ENCODE data around the gene AGAP1. TPM values are rescaled to one million over a fixed set of nuclear protein-coding genes. Genes with fewer than 3 reads are reported as not detected.

AGAP1 gene
- total and polyA plus RNA-seq, 10 donors: 1.1 to 26.6 (median 11.3) TPM

DNA sequence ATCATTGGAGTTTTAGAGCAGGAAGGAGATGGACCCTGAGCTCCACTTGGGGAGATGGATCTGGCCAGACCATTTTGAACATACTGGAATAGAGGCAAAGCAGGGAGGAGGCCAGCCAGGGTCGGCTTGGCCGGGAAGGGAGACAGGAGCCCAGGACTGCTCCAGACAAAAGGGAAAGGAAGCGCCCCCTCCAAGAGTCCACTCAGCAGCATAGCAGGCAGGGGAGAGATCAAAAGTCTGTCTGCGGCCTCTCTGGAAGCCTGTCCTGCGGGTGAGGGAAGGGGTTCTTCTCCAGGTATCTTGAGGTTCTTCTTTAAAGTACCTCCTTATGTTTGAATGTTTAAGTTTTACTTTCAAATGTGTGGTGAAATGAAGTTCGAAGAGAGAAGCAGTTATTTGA, 548.2 kb downstream of the AGAP1 start:
- no peak overlapping the region for H3K27ac ChIP-seq
- no peaks in the 10 kb centered on the region for H3K9me3 ChIP-seq
- 84 to 90% (median 87%) methylated on average over 6 of the region's 6 CpGs for WGBS, 5 donors
- H3K27me3 ChIP-seq (replicated peaks in 1 of 7): no peaks in the 10 kb centered on the region
- no peak for DNase-seq
- TF ChIP-seq POLR2A (IDR thresholded peaks at IDR 0.05) (no peak), POLR2AphosphoS5 (IDR thresholded peaks at IDR 0.05) (no peak)
- TF ChIP-seq, protein P1, sequence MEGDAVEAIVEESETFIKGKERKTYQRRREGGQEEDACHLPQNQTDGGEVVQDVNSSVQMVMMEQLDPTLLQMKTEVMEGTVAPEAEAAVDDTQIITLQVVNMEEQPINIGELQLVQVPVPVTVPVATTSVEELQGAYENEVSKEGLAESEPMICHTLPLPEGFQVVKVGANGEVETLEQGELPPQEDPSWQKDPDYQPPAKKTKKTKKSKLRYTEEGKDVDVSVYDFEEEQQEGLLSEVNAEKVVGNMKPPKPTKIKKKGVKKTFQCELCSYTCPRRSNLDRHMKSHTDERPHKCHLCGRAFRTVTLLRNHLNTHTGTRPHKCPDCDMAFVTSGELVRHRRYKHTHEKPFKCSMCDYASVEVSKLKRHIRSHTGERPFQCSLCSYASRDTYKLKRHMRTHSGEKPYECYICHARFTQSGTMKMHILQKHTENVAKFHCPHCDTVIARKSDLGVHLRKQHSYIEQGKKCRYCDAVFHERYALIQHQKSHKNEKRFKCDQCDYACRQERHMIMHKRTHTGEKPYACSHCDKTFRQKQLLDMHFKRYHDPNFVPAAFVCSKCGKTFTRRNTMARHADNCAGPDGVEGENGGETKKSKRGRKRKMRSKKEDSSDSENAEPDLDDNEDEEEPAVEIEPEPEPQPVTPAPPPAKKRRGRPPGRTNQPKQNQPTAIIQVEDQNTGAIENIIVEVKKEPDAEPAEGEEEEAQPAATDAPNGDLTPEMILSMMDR (IDR thresholded peaks at IDR 0.05 in 8 of 11, conservative IDR thresholded peaks at IDR 0.05 in 3 of 11): no peak
- intact Hi-C loops (cut with DNase I; ENCODE audit: low total_unique reads): no loop called here
- H3K36me3 ChIP-seq: peaks cover 0 to 12% (median 0%) of the 10 kb centered on the region in 6 donors
- no peaks in the 10 kb centered on the region for H3K4me1 ChIP-seq
- H3K4me3 ChIP-seq: no peak overlapping the region

DNA sequence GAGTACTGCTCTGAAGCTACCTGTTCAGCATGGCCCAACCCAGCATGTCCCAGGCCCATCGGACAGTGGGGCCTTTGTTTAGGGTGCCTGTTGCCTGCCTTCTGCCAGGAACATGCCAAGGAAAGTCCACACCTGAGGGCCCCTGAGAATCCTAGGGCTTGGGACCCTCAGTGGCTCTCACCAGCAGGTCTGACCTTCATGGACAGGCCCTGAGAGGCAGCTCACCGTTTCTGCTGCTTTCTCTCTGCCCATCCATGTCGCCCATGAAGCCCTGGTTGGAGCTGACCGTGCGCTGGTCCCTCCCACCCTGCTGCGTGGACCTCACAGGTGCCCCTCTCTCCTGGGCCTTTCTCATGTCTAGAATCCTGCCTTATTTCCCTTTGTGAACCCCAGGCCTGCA, 550.3 kb downstream of the AGAP1 start:
- Histone ChIP-seq H3K36me3 (peaks cover 0 to 28% (median 1%) of the 10 kb centered on the region in 6 donors), H3K27me3 (replicated peaks in 1 of 7) (no peaks in the 10 kb centered on the region), H3K27ac (no peak overlapping the region), H3K4me3 (no peak overlapping the region), H3K4me1 (no peaks in the 10 kb centered on the region), H3K9me3 (no peaks in the 10 kb centered on the region)
- WGBS, 5 donors: 83 to 91% (median 90%) methylated on average over 4 to 6 of the region's 6 CpGs
- no peak for TF ChIP-seq POLR2AphosphoS5 (IDR thresholded peaks at IDR 0.05)
- no peak for TF ChIP-seq POLR2A (IDR thresholded peaks at IDR 0.05)
- TF ChIP-seq, protein P1 (IDR thresholded peaks at IDR 0.05 in 8 of 11, conservative IDR thresholded peaks at IDR 0.05 in 3 of 11): no peak
- intact Hi-C loops (cut with DNase I; ENCODE audit: low total_unique reads): no loop called here
- peak; percentile 52 for DNase-seq

DNA sequence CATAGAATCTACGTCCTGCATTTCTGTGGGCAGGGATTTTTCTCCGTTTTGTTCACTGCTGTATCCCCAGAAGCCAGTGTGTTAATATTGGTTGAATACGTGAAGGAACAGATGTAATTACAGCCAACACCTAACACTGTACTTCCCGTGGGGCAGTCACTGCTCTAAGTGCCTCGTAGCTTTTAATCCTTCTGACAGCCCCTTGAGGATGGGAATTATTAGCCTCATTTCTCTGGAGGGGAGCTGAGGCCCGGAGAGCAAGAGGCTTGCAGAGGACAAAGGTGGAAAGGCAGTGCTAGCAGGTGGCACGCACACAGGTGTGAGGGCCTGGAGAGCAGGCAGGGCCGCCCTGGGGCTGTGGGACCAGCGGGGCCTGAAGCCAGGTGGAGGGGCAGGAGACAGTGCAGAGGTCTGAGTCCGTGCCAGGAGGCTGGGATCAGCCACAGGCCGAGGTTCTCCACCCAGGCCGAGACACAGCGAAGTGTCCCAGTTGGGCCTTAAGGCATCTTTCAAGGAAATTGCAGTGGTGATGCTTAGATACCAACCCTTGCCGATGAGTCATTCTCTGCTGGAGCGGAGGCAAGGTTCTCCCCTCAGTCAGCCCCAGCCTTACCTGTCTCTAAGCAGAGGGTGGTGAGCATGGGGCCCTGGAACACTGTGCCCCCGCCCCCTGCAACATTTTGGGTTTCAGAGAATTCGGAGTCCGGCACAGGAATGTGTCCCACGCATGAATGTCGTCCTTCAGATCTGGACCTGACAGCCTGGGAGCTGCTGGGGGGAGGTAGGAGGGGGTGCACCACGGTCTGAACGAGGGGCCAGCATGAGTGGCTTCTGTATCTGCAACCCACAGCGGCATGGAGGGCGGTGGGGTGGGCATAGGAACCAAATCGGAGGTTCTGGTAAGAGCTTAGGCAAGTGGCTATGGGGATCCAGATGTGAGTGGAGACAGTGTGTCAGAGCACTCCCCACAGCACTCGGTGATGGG, 551.7 kb downstream of the AGAP1 start:
- WGBS, 5 donors: 84 to 91% (median 90%) methylated on average over 22 to 26 of the region's 26 CpGs
- Histone ChIP-seq H3K36me3 (peaks cover 0 to 29% (median 1%) of the 10 kb centered on the region in 6 donors), H3K4me1 (no peaks in the 10 kb centered on the region), H3K27me3 (replicated peaks in 1 of 7) (no peaks in the 10 kb centered on the region), H3K27ac (no peak overlapping the region), H3K4me3 (no peak overlapping the region), H3K9me3 (no peaks in the 10 kb centered on the region)
- no peak for TF ChIP-seq POLR2A (IDR thresholded peaks at IDR 0.05)
- TF ChIP-seq, protein P1 (IDR thresholded peaks at IDR 0.05 in 8 of 11, conservative IDR thresholded peaks at IDR 0.05 in 3 of 11): no peak
- no peak for TF ChIP-seq POLR2AphosphoS5 (IDR thresholded peaks at IDR 0.05)
- peak; percentile 66 for DNase-seq
- intact Hi-C loops (cut with DNase I; ENCODE audit: low total_unique reads): no loop called here

DNA sequence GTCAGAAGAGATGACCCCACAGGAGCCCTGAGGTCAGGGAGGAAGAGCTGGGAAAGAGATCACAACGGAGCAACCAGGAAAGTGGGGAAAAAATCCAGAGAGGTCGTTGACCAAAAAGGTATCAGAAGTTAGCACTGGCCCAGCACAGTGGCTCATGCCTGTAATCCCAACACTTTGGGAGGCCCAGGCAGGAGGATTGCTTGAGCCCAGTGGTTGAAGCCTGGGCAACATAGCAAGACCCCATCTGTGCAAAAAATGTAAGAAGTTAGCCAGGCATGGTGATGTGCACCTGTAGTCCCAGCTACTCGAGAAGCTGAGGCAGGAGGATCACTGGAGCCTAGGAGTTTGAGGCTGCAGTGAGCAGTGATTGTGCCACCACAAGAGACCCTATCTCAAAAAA, 552.9 kb downstream of the AGAP1 start:
- Histone ChIP-seq H3K36me3 (peaks cover 0 to 23% (median 0%) of the 10 kb centered on the region in 6 donors), H3K4me3 (no peak overlapping the region), H3K27me3 (replicated peaks in 1 of 7) (peaks cover 0 to 5% (median 0%) of the 10 kb centered on the region in 7 donors), H3K4me1 (no peaks in the 10 kb centered on the region), H3K9me3 (no peaks in the 10 kb centered on the region), H3K27ac (no peak overlapping the region)
- DNase-seq: no peak
- intact Hi-C loops (cut with DNase I; ENCODE audit: low total_unique reads): no loop called here
- no peak for TF ChIP-seq POLR2A (IDR thresholded peaks at IDR 0.05)
- TF ChIP-seq, protein P1 (IDR thresholded peaks at IDR 0.05 in 8 of 11, conservative IDR thresholded peaks at IDR 0.05 in 3 of 11): no peak
- 65 to 87% (median 80%) methylated on average over 3 of the region's 3 CpGs for WGBS, 5 donors

Measured in spleen (tissue), 11 donors.